Heart left ventricle (tissue), 16 donors: ENCODE data around the gene CD48. TPM values are rescaled to one million over a fixed set of nuclear protein-coding genes. Genes with fewer than 3 reads are reported as not detected.
"Not testable (repeated sequence)": the region's sequence is repeated elsewhere in the genome, so short reads cannot be mapped to it uniquely, and the experiment has no call there.

ENCODE experiments used
- ATAC-seq, 4 donors: fragments of 200-7000 bp; cut with Tn5 transposase; one replicate each; pipeline ENCODE4 v1.9.1; 2020 to 2022; ENCODE audit warnings: moderate library complexity in 4 of 4, mild to moderate bottlenecking in 3 of 4, moderate number of reproducible peaks in 1 of 4
- DNase-seq, 5 donors: peaks; one replicate each; pipeline ENCODE4 v3.0.0-alpha.2; 2020
- H3K27ac ChIP-seq, 12 donors: fragments of 200-600 bp; sonication (generic) in 4 of 12; one replicate each; pipeline versions ENCODE4 v1.5.0 to v1.8.0; 2016 to 2022; ENCODE audit warnings: mild to moderate bottlenecking in 2 of 12
- H3K27me3 ChIP-seq, 9 donors: fragments of 200-600 bp; sonication (generic) in 2 of 9; one replicate each; pipeline versions ENCODE4 v1.5.1 to v1.8.0; 2016 to 2022; ENCODE audit warnings: mild to moderate bottlenecking in 3 of 9
- H3K36me3 ChIP-seq, 9 donors: fragments of 200-600 bp; sonication (generic) in 2 of 9; one replicate each; pipeline versions ENCODE4 v1.5.0 to v1.8.0; 2018 to 2022; ENCODE audit warnings: mild to moderate bottlenecking in 2 of 9
- H3K4me1 ChIP-seq, 12 donors: fragments of 200-600 bp; sonication (generic) in 4 of 12; one replicate each; pipeline versions ENCODE4 v1.5.0 to v1.8.0; 2016 to 2022; ENCODE audit warnings: mild to moderate bottlenecking in 3 of 12
- H3K4me3 ChIP-seq, 12 donors: fragments of 200-600 bp; sonication (generic) in 4 of 12; one replicate each; pipeline versions ENCODE4 v1.5.0 to v1.8.0; 2017 to 2022; ENCODE audit warnings: mild to moderate bottlenecking in 9 of 12, moderate library complexity in 4 of 12
- H3K9me3 ChIP-seq, 12 donors: fragments of 200-600 bp; sonication (generic) in 4 of 12; one replicate each; pipeline versions ENCODE4 v1.5.0 to v1.8.0; 2016 to 2022; ENCODE audit warnings: mild to moderate bottlenecking in 1 of 12
- CTCF ChIP-seq, 12 donors: fragments of 200-600 bp; sonication (generic) in 4 of 12; IDR thresholded peaks; one replicate each; pipeline versions ENCODE4 v1.5.0 to v1.8.0; 2018 to 2022; ENCODE audit warnings: antibody characterized with exemption in 12 of 12, mild to moderate bottlenecking in 5 of 12
- POLR2A ChIP-seq, 2 donors: fragments of 450-650 bp; IDR thresholded peaks; one replicate each; pipeline ENCODE4 v1.6.1; 2017; ENCODE audit warnings: antibody characterized with exemption in 2 of 2, mild to moderate bottlenecking in 2 of 2, moderate library complexity in 2 of 2
- WGBS, 4 donors: extraction: QIAGEN DNeasy Blood & Tissue Kit in 2 of 4; methylation state at CpG; one replicate each; pipeline versions ENCODE4 v1.1.5 to v1.1.7; 2013 to 2018; 5-methylcytosine and 5-hydroxymethylcytosine counted together
- intact Hi-C, 10 donors: fragments of 100-400 bp; cut with DNase I; formaldehyde crosslinking; loops; one replicate each; pipeline versions ENCODE4 v1.11.1 to v1.14.2; 2022
- polyA plus RNA-seq, 2 donors: library from polyadenylated mRNA; stranded (reverse); fragments of 200-250 nt; gene quantifications; one replicate each; pipeline ENCODE4 v1.2.3, GENCODE V29; 2013
- total RNA-seq, 9 donors: library from RNA; depleted of rRNA in 2 of 9; stranded (reverse); fragments of >200 nt in 2 of 9; fragmentation: NEBNext Ultra II Directional in 3 of 9; extraction: Animal tissue kit (Norgen Biotek cat#: 25700) in 3 of 9; gene quantifications; one replicate each; pipeline versions ENCODE4 v1.1.0 to v1.2.4, GENCODE V29; 2016 to 2023
- donor health status: ischemic (EF 13 %, LVEDD 7.1; RV severe dilation, severe dysfunction).
- donor health status: healthy with polysubstance abuse.
- donor health status: DM: no; HTN: yes; CAD: no.
- donor health status: DM: no; HTN: no; CAD: no.
- donor health status: ischemic (EF 25% LVEDD 6.9; RV normal size, moderate dysfunction).
- donor health status: ischemic (EF 25% LVEDD 5.7; RV mildly dilated, moderate dysfunction).
- donor health status: healthy.
- donor health status: DM: yes; HTN: yes; CAD: no.
- donor health status: ischemic (EF 35%, LVEDD 5.7; RV mildly dilated, moderate dysfunction).
- donor health status: nonischemic (EF 11% LVEDD 7.7; RV severe dilation, severe dysfunction).
- donor health status: DM: yes; HTN: yes; CAD: no.
- donor health status: PGD.
- donor health status: ischemic (EF 29% LVEDD 5.4; RV normal size, mild dysfunction).
- donor health status: nonischemic (EF 23%, LVEDD 6.1; RV moderate dilation, normal function).

Gene CD48
- total and polyA plus RNA-seq, 11 donors, result 0.49 to 31.6 (median 0.71) TPM

DNA sequence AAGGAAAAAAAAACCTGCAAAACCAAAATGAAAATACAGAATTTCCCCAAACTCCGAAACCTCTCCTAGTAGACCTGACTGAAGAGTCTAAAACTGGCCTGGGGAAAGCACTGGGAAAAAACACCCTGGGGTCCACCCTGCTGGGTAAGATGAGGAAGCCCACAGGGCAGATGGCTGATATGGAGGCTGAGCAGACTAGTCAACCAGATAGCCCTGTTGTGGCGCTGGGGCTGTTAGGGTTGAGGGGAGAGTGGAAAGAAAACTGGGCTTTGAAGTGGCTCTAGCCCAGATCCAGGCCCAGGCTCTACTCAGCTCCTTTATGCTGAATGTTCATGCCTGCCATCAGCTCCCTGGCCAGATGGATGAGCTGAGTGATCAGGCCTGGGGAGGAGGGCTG, 58.0 kb downstream of the CD48 start:
- H3K36me3 ChIP-seq, result no peaks in the 10 kb centered on the region
- no peaks in the 10 kb centered on the region for H3K9me3 ChIP-seq
- DNase-seq (no peak), ATAC-seq (no peak)
- H3K4me1 ChIP-seq, result peaks cover 0 to 31% (median 4%) of the 10 kb centered on the region in 12 donors
- H3K27me3 ChIP-seq, result no peaks in the 10 kb centered on the region
- TF ChIP-seq POLR2A (IDR thresholded peaks at IDR 0.05) (no peak), CTCF (IDR thresholded peaks at IDR 0.05) (no peak)
- intact Hi-C loops, result no loop called here
- H3K4me3 ChIP-seq, result no peak overlapping the region
- WGBS, 4 donors, result 96 to 100% (median 99%) methylated on average over 2 of the region's 2 CpGs
- no peak overlapping the region for H3K27ac ChIP-seq

- Histone ChIP-seq H3K27me3 (no peaks in the 10 kb centered on the region), H3K36me3 (no peaks in the 10 kb centered on the region), H3K4me3 (no peak overlapping the region), H3K9me3 (no peaks in the 10 kb centered on the region), H3K4me1 (peaks cover 0 to 32% (median 3%) of the 10 kb centered on the region in 12 donors), H3K27ac (peak overlapping the region in 1 of 12 donors; percentile 64)
- intact Hi-C loops, result no loop called here
- ATAC-seq, result no peak
- TF ChIP-seq POLR2A (IDR thresholded peaks at IDR 0.05), result no peak
- no peak for TF ChIP-seq CTCF (IDR thresholded peaks at IDR 0.05)
- 85 to 93% (median 89%) methylated on average over 9 of the region's 9 CpGs for WGBS, 4 donors
- no peak for DNase-seq
These were observed 58.5 kb downstream of the CD48 start for GRCh38 chr1:160652924-160653619.

- DNase-seq, intact Hi-C loops, H3K27me3 ChIP-seq, H3K36me3 ChIP-seq, H3K4me3 ChIP-seq, ATAC-seq, H3K9me3 ChIP-seq: not testable (repeated sequence)
- peak overlapping the region in 6 of 12 donors; percentile 5 to 71 (median 40) for H3K27ac ChIP-seq
- peaks cover 0 to 29% (median 2%) of the 10 kb centered on the region in 12 donors for H3K4me1 ChIP-seq
- 28 to 34% (median 30%) methylated on average over 8 of the region's 8 CpGs for WGBS, 4 donors
These were observed 59.5 kb downstream of the CD48 start for GRCh38 chr1:160652065-160652641.

DNA sequence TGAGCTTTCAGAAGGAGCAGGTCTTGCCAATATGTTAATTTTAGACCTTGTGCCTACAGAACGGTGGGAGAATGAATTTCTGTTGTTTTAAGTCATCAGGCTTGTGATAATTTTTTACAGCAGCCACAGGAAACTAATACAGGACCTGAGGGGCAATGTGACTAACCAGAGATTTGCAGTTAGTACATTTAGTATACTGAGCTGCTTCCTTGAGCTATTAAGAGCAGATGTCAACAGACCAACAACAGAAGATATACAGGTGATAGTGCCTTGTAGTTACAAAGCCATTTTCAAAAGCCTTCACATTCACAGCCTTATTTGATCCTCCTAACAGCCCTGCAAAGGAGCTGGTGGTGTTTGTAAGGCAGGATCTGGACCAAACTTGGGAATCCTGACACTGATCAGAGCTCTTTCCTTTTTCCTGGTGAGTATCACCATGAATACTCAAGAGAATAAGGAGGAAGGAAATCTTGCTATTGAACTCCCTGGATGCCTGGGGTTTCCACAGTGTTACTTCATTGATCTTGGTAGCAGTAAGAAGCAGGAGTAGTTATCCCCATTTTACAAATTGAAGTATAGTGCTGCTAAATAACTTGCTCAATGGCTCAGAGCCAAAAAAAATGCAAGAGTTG, 60.1 kb downstream of the CD48 start:
- peak overlapping the region in 4 of 12 donors; percentile 5 to 71 (median 20) for H3K27ac ChIP-seq
- ATAC-seq (peak in 1 of 4 donors; percentile 63), DNase-seq (no peak)
- H3K27me3 ChIP-seq, result peaks cover 0 to 2% (median 0%) of the 10 kb centered on the region in 9 donors
- peaks cover 0 to 30% (median 4%) of the 10 kb centered on the region in 12 donors for H3K4me1 ChIP-seq
- TF ChIP-seq POLR2A (IDR thresholded peaks at IDR 0.05) (no peak), CTCF (IDR thresholded peaks at IDR 0.05) (no peak)
- H3K36me3 ChIP-seq, result no peaks in the 10 kb centered on the region
- intact Hi-C loops, result no loop called here
- H3K4me3 ChIP-seq, result no peak overlapping the region
- H3K9me3 ChIP-seq, result no peaks in the 10 kb centered on the region
- WGBS, 4 donors, result 0 to 10% (median 8%) methylated on average over 1 of the region's 1 CpG
